Body of pancreas (tissue), 4 donors: ENCODE measurements around the gene SEZ6L. TPM values are rescaled to one million over a fixed set of nuclear protein-coding genes. Genes with fewer than 3 reads are reported as not detected.

Source experiments
- ATAC-seq: fragments of 150-250 bp; one replicate; pipeline ENCODE4 v1.9.1; 2016
- DNase-seq, 4 donors: peaks; one replicate each; pipeline ENCODE4 v3.0.0-alpha.2; 2019
- H3K27ac ChIP-seq, 4 donors: fragments of 200-600 bp; sonication (generic); 1 replicate in 3 of 4; 2 replicates in 1 of 4; pipeline versions ENCODE4 v1.5.1 to v1.6.1; 2016 to 2019; ENCODE audit warnings: mild to moderate bottlenecking in 1 of 4, mixed read lengths in 1 of 4, moderate library complexity in 1 of 4
- H3K27me3 ChIP-seq, 2 donors: fragments of 200-600 bp; sonication (generic); one replicate each; pipeline ENCODE4 v1.6.0; 2016; ENCODE audit warnings: mild to moderate bottlenecking in 1 of 2
- H3K36me3 ChIP-seq, 2 donors: fragments of 200-600 bp; sonication (generic); replicated peaks in 1 of 2; 2 replicates each; pipeline ENCODE4 v1.5.1; 2016; ENCODE audit warnings: low read depth in 2 of 2; ENCODE audit not compliant: insufficient read depth in 1 of 2
- H3K4me1 ChIP-seq: fragments of 200-600 bp; sonication (generic); one replicate; pipeline ENCODE4 v1.6.0; 2016
- H3K4me3 ChIP-seq, 2 donors: fragments of 200-600 bp; sonication (generic); 1 replicate in 1 of 2; 2 replicates in 1 of 2; pipeline ENCODE4 v1.5.1; 2016 to 2019
- H3K9me3 ChIP-seq, 3 donors: fragments of 200-600 bp; sonication (generic); 1 replicate in 2 of 3; 2 replicates in 1 of 3; pipeline ENCODE4 v1.5.1; 2016
- POLR2A ChIP-seq, 3 donors: fragments of 450-650 bp; IDR thresholded peaks; one replicate each; pipeline ENCODE4 v1.6.1; 2016; ENCODE audit warnings: antibody characterized with exemption in 3 of 3, mild to moderate bottlenecking in 2 of 3
- WGBS, 2 donors: methylation state at CpG; one replicate each; pipeline ENCODE4 v1.1.5; 2017; 5-methylcytosine and 5-hydroxymethylcytosine counted together
- intact Hi-C: fragments of 100-400 bp; cut with DNase I; formaldehyde crosslinking; loops from one replicate; pipeline ENCODE4 v1.15.1; 2023
- total RNA-seq, 2 donors: library from RNA; depleted of rRNA; stranded (reverse); fragments of >200 nt; gene quantifications; one replicate each; pipeline ENCODE4 v1.1.0, GENCODE V29; 2016
- TF ChIP-seq, protein P1 (sequence below), 7 experiments: fragments of 450-650 bp in 4 of 7; fragments of 200-600 bp in 3 of 7; sonication (generic) in 3 of 7; IDR thresholded peaks; one replicate each; pipeline ENCODE4 v1.5.1; 2016 to 2019; ENCODE audit warnings: antibody characterized with exemption in 7 of 7

SEZ6L gene
- total RNA-seq, 2 donors from 2014 or later = 0.33 to 0.52 TPM

DNA sequence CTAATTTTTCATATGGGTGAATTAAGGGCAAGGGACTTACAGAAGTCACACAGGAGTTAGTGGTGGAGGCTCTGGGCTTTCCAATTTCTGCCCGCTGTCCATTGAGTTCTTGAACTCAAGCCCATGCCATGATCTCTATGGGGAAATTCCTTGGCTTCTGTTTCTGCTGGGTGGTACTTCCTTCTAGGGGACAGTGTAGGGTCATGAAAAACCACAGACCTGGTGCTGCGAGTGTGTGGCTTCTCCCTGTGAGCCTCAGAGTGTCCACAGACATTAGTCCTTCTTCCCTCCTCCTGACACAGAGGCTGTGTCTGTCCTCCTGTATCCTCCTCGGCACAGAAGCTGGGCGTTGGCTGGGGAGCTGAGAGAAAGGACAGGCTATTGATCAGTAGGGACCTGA, 6.3 kb upstream of the SEZ6L start:
- Histone ChIP-seq H3K9me3 (no peaks in the 10 kb centered on the region), H3K4me3 (no peak overlapping the region), H3K4me1 (no peaks in the 10 kb centered on the region), H3K27me3 (no peaks in the 10 kb centered on the region), H3K27ac (no peak overlapping the region), H3K36me3 (no peaks in the 10 kb centered on the region)
- intact Hi-C loops = no loop called here
- 63% methylated on average over 4 of the region's 4 CpGs for WGBS, 2 donors
- no peak for ATAC-seq
- no peak for TF ChIP-seq POLR2A (IDR thresholded peaks at IDR 0.05)
- TF ChIP-seq, protein P1, sequence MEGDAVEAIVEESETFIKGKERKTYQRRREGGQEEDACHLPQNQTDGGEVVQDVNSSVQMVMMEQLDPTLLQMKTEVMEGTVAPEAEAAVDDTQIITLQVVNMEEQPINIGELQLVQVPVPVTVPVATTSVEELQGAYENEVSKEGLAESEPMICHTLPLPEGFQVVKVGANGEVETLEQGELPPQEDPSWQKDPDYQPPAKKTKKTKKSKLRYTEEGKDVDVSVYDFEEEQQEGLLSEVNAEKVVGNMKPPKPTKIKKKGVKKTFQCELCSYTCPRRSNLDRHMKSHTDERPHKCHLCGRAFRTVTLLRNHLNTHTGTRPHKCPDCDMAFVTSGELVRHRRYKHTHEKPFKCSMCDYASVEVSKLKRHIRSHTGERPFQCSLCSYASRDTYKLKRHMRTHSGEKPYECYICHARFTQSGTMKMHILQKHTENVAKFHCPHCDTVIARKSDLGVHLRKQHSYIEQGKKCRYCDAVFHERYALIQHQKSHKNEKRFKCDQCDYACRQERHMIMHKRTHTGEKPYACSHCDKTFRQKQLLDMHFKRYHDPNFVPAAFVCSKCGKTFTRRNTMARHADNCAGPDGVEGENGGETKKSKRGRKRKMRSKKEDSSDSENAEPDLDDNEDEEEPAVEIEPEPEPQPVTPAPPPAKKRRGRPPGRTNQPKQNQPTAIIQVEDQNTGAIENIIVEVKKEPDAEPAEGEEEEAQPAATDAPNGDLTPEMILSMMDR (IDR thresholded peaks at IDR 0.05) = no peak
- no peak for DNase-seq

DNA sequence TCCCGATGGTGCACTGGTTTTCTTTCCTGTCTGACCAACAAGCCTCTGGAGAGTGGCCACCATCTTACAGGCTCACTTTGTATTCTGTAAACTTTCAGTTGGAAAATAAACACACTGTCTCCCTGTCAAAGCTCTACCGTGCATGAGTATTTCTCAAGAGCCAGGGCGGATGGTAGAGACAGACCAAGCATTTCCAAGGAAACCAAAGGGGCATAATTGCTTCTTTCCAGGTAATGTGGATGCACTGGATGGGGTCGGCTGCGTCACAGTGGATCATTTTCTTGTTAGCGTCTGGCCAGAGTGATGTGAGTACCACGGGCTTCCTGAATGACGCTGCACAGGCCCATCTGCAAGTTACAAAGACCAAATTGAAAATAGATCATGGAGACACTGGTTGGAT, 5.1 kb upstream of the SEZ6L start:
- Histone ChIP-seq H3K4me3 (no peak overlapping the region), H3K9me3 (no peaks in the 10 kb centered on the region), H3K4me1 (peaks cover 4% of the 10 kb centered on the region), H3K27ac (no peak overlapping the region), H3K36me3 (no peaks in the 10 kb centered on the region), H3K27me3 (peaks cover 0 to 2% of the 10 kb centered on the region in 2 donors)
- TF ChIP-seq, protein P1 (IDR thresholded peaks at IDR 0.05) = no peak
- WGBS, 2 donors = 52 to 66% methylated on average over 8 of the region's 8 CpGs
- no peak for DNase-seq
- intact Hi-C loops = no loop called here
- no peak for ATAC-seq

DNA sequence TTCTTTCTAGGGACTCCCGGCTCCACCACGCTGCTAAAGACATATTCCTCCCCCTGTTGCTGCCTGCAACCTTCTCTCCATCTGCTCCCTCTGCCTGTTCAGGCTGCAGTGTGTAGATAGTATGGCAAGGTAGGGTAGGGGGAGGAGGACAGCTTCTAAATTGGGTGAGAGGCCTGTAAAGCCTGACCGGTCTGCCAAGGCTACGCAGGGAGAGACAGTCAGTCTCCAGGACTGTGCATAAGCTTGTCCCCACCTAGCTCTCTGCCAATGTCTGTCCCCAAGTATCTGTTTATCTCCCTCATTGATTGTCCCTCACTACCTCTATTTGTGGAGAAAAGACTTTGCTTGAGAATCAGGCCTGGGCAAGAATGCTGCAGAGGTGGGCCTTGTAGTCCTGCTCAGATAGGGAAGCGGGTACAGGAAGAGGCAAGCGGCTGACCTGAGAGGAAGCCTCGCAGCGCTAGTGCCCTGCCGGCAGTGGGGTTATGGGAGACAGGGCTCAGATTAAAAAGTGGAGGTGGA, 871 bp upstream of the SEZ6L start:
- Histone ChIP-seq H3K4me1 (peaks cover 14% of the 10 kb centered on the region), H3K27ac (no peak overlapping the region), H3K36me3 (no peaks in the 10 kb centered on the region), H3K9me3 (no peaks in the 10 kb centered on the region), H3K27me3 (peaks cover 0 to 19% of the 10 kb centered on the region in 2 donors), H3K4me3 (no peak overlapping the region)
- intact Hi-C loops = no loop called here
- WGBS, 2 donors = 75 to 77% methylated on average over 9 of the region's 9 CpGs
- no peak for TF ChIP-seq POLR2A (IDR thresholded peaks at IDR 0.05)
- TF ChIP-seq, protein P1 (IDR thresholded peaks at IDR 0.05) = no peak
- ATAC-seq = no peak
- DNase-seq = no peak

DNA sequence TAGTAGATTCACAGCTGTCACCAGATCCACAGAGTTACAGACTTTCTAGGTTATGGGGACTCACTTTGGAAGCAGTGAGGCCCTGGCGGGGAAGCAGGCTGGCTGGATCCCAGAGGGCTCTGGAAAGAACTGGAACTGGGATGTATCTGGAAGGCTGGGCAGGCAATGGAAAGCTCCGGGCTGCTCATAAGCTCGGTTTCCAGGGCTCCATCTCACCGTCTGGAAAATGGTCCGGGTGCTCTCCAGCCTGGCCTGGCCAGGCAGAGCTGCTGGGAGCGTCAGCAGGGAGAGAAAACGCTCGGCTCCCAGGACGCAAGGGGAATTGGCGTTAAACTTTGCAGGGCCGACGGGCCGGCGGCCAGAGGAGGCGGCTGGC, 335 bp upstream of the SEZ6L start:
- Histone ChIP-seq H3K4me3 (no peak overlapping the region), H3K36me3 (no peaks in the 10 kb centered on the region), H3K4me1 (peaks cover 14% of the 10 kb centered on the region), H3K27ac (no peak overlapping the region), H3K27me3 (peaks cover 0 to 19% of the 10 kb centered on the region in 2 donors), H3K9me3 (no peaks in the 10 kb centered on the region)
- WGBS, 2 donors = 5 to 18% methylated on average over 5 to 15 of the region's 15 CpGs
- DNase-seq (no peak), ATAC-seq (no peak)
- intact Hi-C loops = no loop called here
- TF ChIP-seq POLR2A (IDR thresholded peaks at IDR 0.05) = no peak
- TF ChIP-seq, protein P1 (IDR thresholded peaks at IDR 0.05) = no peak

DNA sequence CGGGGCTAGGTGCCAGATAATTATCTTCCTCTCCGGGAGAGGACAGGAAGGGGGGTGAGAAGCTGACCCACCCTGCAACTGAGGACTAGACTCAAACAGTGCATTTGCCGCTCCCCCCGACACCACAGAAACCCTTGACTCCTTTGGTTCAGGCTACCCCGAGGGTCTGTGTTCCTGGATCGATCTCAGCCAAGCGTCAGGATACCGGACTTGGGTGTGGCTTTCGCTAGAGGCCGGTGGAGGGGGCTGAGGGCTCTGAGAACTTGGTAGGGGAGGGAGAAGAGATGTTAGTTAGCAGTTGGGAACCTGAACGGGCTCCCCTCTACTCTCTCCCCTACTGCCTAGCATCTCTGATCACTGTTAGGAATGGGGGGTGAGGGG, 840 bp downstream of the SEZ6L start:
- WGBS, 2 donors = 1 to 3% methylated on average over 9 to 11 of the region's 11 CpGs
- no peak overlapping the region for H3K4me3 ChIP-seq
- no peak for DNase-seq
- intact Hi-C loops = no loop called here
- peaks cover 0 to 19% of the 10 kb centered on the region in 2 donors for H3K27me3 ChIP-seq
- TF ChIP-seq, protein P1 (IDR thresholded peaks at IDR 0.05) = no peak
- TF ChIP-seq POLR2A (IDR thresholded peaks at IDR 0.05) = no peak
- H3K36me3 ChIP-seq = no peaks in the 10 kb centered on the region
- no peaks in the 10 kb centered on the region for H3K9me3 ChIP-seq
- no peak for ATAC-seq
- peaks cover 14% of the 10 kb centered on the region for H3K4me1 ChIP-seq
- no peak overlapping the region for H3K27ac ChIP-seq
